Measurements from ENCODE around the gene WDR35. TPM values are rescaled to one million over a fixed set of nuclear protein-coding genes. Genes with fewer than 3 reads are reported as not detected.

WDR35 gene
- total and polyA plus RNA-seq, 10 of the 15 experiments (the other 5 are each of a cell fraction or from before 2014, with no cell fraction given) = 3.0 to 9.3 (median 6.3) TPM

GRCh38 chr2:19881908-19882265, 108.0 kb downstream of the WDR35 start:
- Histone ChIP-seq H3K9ac (ENCODE audit: control insufficient read depth, insufficient read depth, low read length) (no peak overlapping the region), H3K79me2 (ENCODE audit: control insufficient read depth, insufficient read depth, low read length) (no peaks in the 10 kb centered on the region), H4K20me1 (ENCODE audit: control insufficient read depth, insufficient read depth) (no peaks in the 10 kb centered on the region), H3K4me1 (ENCODE audit: control insufficient read depth, insufficient read depth, low read length) (no peaks in the 10 kb centered on the region), H3K4me2 (ENCODE audit: control insufficient read depth, insufficient read depth) (no peak overlapping the region), H3K4me3 (no peak overlapping the region), H3K27me3 (replicated peaks in 1 of 2; ENCODE audit: control insufficient read depth in 2 of 2, insufficient read depth in 2 of 2, low read length in 1 of 2) (no peaks in the 10 kb centered on the region), H3K27ac (ENCODE audit: control insufficient read depth, insufficient read depth) (no peak overlapping the region), H2AFZ (ENCODE audit: control insufficient read depth, low read depth, low read length) (no peak overlapping the region), H3K9me3 (replicated peaks; ENCODE audit: control insufficient read depth, insufficient read depth, low read length) (no peaks in the 10 kb centered on the region), H3K36me3 (ENCODE audit: control insufficient read depth in 2 of 2, insufficient read depth in 2 of 2, low read length in 1 of 2) (no peaks in the 10 kb centered on the region)
- POLR2A ChIA-PET = interaction anchor here (0.7 to 1.3 kb wide), 2 partner anchors 13 to 14 kb away, joined by 3 read pairs; no protein-coding TSS in a partner anchor
- DNase-seq (ENCODE audit: low read depth, low spot score) (no peak), ATAC-seq (no peak), FAIRE-seq (no peak)
- BruUV-seq (replicated peaks) = no TSS peak
- SMC1A ChIA-PET (ENCODE audit: uncharacterized antibody, unreplicated experiment) = no interaction called here
- in situ Hi-C loops (cut with MboI) = no loop called here
- WGBS (ENCODE audit: insufficient coverage, insufficient replicate concordance, low lambda C conversion rate, missing lambda C conversion rate) = 61% methylated on average over 2 of the region's 2 CpGs
- intact Hi-C loops (cut with micrococcal nuclease; ENCODE audit: unreplicated experiment) = no loop called here
- TF ChIP-seq MXI1 (IDR thresholded peaks at IDR 0.05; ENCODE audit: low read depth, low read length) (no peak), MEF2A (IDR thresholded peaks at IDR 0.05; ENCODE audit: insufficient read depth, low read depth, low read length) (no peak), CBX3 (IDR thresholded peaks at IDR 0.05; ENCODE audit: borderline replicate concordance, low read depth) (no peak), FOXK2 (IDR thresholded peaks at IDR 0.05) (no peak), RFX5 (IDR thresholded peaks at IDR 0.05; ENCODE audit: low read depth, low read length) (no peak), GABPA (IDR thresholded peaks at IDR 0.05; ENCODE audit: low read depth) (no peak), SUZ12 (IDR thresholded peaks at IDR 0.05; ENCODE audit: unreplicated experiment) (no peak), PRDM15 (CRISPR knock-in tag; IDR thresholded peaks at IDR 0.05) (no peak), CEBPB (IDR thresholded peaks at IDR 0.05; ENCODE audit: borderline replicate concordance in 1 of 2, low read depth in 2 of 2, low read length in 2 of 2) (no peak), SIX5 (IDR thresholded peaks at IDR 0.05; ENCODE audit: low read depth, low read length, severe bottlenecking) (no peak), SMAD5 (IDR thresholded peaks at IDR 0.05; ENCODE audit: low read depth) (no peak)
- TF ChIP-seq, protein P1, sequence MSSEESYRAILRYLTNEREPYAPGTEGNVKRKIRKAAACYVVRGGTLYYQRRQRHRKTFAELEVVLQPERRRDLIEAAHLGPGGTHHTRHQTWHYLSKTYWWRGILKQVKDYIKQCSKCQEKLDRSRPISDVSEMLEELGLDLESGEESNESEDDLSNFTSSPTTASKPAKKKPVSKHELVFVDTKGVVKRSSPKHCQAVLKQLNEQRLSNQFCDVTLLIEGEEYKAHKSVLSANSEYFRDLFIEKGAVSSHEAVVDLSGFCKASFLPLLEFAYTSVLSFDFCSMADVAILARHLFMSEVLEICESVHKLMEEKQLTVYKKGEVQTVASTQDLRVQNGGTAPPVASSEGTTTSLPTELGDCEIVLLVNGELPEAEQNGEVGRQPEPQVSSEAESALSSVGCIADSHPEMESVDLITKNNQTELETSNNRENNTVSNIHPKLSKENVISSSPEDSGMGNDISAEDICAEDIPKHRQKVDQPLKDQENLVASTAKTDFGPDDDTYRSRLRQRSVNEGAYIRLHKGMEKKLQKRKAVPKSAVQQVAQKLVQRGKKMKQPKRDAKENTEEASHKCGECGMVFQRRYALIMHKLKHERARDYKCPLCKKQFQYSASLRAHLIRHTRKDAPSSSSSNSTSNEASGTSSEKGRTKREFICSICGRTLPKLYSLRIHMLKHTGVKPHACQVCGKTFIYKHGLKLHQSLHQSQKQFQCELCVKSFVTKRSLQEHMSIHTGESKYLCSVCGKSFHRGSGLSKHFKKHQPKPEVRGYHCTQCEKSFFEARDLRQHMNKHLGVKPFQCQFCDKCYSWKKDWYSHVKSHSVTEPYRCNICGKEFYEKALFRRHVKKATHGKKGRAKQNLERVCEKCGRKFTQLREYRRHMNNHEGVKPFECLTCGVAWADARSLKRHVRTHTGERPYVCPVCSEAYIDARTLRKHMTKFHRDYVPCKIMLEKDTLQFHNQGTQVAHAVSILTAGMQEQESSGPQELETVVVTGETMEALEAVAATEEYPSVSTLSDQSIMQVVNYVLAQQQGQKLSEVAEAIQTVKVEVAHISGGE (CRISPR knock-in tag; IDR thresholded peaks at IDR 0.05) = no peak
- RAD21 ChIA-PET (ENCODE audit: unreplicated experiment) = no interaction called here
- CTCF ChIA-PET = interaction anchor here (0.9 kb wide), 1 partner anchor 9 kb away, joined by 4 read pairs; no protein-coding TSS in a partner anchor

All from GM12878 (cell line).